C4-2B (cell line): Measurements from ENCODE around the gene ANKRA2.

ENCODE experiments used
- CTCF ChIP-seq: fragments of 450-650 bp; conservative IDR thresholded peaks from 2 replicates; pipeline ENCODE4 v1.5.1; 2017; ENCODE audit warnings: mild to moderate bottlenecking
- ZFX ChIP-seq: fragments of 450-650 bp; IDR thresholded peaks from 2 replicates; pipeline ENCODE4 v1.6.1; 2017

DNA sequence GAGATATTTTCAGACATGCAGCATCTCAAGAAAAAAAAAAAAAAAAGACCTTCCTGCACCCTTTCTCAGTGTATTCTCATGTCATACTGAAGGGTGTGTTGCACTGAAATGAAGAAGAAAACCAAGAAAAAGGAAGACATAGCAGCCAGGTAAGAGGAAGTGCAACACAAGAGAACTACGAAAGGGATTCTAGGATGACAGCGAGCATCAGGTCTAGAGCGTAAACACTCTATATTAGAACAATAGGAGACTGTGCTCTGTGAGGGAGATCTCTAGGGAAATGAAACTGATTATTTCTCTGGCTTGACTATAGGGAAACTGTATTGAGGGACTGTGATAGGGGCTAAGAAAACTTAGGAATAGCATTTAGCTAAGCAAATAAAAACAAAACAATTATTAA, 37.2 kb downstream of the ANKRA2 start:
- no peak for TF ChIP-seq CTCF
- TF ChIP-seq ZFX, result no peak
